Osteocyte (in vitro differentiated cells): Measurements from ENCODE around the gene INAFM2. TPM values are rescaled to one million over a fixed set of nuclear protein-coding genes. Genes with fewer than 3 reads are reported as not detected.

Experiments
- DNase-seq: peaks from one replicate; pipeline ENCODE4 v3.0.0; 2021; ENCODE audit warnings: mixed read lengths; ENCODE audit not compliant: unreplicated experiment; ENCODE audit errors: extremely low spot score
- H3K27ac Mint-ChIP-seq: one replicate; pipeline ENCODE4 v1.8.0; 2021; ENCODE audit warnings: mild to moderate bottlenecking, mixed read lengths; ENCODE audit not compliant: unreplicated experiment
- H3K27me3 Mint-ChIP-seq: one replicate; pipeline ENCODE4 v1.8.0; 2021; ENCODE audit warnings: mixed read lengths; ENCODE audit not compliant: unreplicated experiment
- H3K36me3 Mint-ChIP-seq: one replicate; pipeline ENCODE4 v1.8.0; 2021; ENCODE audit warnings: mixed read lengths; ENCODE audit not compliant: unreplicated experiment
- H3K4me1 Mint-ChIP-seq: one replicate; pipeline ENCODE4 v1.8.0; 2021; ENCODE audit warnings: mixed read lengths; ENCODE audit not compliant: unreplicated experiment
- H3K4me3 Mint-ChIP-seq: one replicate; pipeline ENCODE4 v1.8.0; 2021; ENCODE audit warnings: mild to moderate bottlenecking, moderate library complexity, mixed read lengths; ENCODE audit not compliant: unreplicated experiment
- H3K9me3 Mint-ChIP-seq: one replicate; pipeline ENCODE4 v1.8.0; 2021; ENCODE audit warnings: mixed read lengths; ENCODE audit not compliant: unreplicated experiment
- CTCF ChIP-seq: fragments of 200-600 bp; sonication (generic); IDR thresholded peaks from 2 replicates; pipeline ENCODE4 v1.5.0; 2021; ENCODE audit warnings: antibody characterized with exemption, mild to moderate bottlenecking, moderate library complexity
- total RNA-seq: library from RNA; stranded (reverse); gene quantifications from 2 replicates; pipeline ENCODE4 v1.2.1, GENCODE V29; 2021

The INAFM2 gene
- total RNA-seq, 1 donor from 2014 or later, result 69.0 TPM

DNA sequence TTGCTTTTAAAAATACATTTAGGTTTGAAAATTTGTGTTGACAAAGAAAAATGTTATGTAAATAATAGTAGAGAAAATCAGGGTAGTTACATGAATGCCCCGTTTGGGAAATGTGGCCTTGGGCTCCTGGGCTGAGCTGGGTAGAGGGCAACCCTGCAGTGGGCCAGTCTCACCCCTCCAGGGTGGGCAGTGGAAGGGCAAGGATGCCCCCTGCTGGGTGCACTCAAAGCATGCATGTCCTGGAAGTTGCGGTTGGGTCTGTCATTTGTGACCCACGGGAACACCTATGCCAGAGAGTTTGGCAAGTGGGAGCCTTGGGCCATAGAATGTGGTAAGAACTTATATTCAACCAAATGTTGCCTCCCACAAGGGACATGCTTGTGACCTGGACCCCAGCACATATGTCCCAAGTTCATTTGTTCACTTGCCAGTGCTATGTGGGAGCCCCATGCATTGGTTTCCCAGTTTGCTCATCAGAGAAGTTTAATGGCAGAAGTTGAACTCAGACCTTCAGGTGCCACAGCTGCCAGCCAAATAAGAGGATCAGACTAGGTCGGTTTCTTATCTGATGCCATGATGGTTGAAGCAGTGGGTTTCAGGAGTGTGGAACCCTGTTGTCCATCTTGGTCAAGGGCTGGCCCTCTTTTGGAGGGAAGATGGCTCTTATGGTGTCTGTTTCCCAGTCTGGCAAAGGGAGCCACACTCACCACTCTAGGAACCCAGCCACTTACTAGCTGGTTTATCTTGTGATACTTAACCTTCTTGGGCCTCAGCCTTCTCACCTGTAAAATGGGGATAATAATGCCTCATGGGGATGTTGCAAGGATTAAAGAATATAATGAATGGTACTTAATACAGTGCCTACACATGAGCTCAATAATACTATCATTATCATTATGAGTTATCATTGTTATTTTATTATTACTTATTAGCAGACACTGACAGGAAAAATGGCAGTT, 13.2 kb upstream of the INAFM2 start:
- no peaks in the 10 kb centered on the region for H3K36me3 Mint-ChIP-seq
- TF ChIP-seq CTCF, result peak; percentile 66
- DNase-seq, result no peak
- no peaks in the 10 kb centered on the region for H3K9me3 Mint-ChIP-seq
- peaks cover 14% of the 10 kb centered on the region for H3K4me1 Mint-ChIP-seq
- H3K27ac Mint-ChIP-seq, result no peak overlapping the region
- no peak overlapping the region for H3K4me3 Mint-ChIP-seq
- peaks cover 10% of the 10 kb centered on the region for H3K27me3 Mint-ChIP-seq

GRCh38 chr15:40310993-40311392, 12.5 kb upstream of the INAFM2 start:
- no peak for TF ChIP-seq CTCF
- Mint-ChIP-seq H3K4me1 (peaks cover 14% of the 10 kb centered on the region), H3K4me3 (no peak overlapping the region), H3K36me3 (no peaks in the 10 kb centered on the region), H3K27me3 (peaks cover 10% of the 10 kb centered on the region), H3K27ac (no peak overlapping the region), H3K9me3 (no peaks in the 10 kb centered on the region)
- DNase-seq, result no peak

DNA sequence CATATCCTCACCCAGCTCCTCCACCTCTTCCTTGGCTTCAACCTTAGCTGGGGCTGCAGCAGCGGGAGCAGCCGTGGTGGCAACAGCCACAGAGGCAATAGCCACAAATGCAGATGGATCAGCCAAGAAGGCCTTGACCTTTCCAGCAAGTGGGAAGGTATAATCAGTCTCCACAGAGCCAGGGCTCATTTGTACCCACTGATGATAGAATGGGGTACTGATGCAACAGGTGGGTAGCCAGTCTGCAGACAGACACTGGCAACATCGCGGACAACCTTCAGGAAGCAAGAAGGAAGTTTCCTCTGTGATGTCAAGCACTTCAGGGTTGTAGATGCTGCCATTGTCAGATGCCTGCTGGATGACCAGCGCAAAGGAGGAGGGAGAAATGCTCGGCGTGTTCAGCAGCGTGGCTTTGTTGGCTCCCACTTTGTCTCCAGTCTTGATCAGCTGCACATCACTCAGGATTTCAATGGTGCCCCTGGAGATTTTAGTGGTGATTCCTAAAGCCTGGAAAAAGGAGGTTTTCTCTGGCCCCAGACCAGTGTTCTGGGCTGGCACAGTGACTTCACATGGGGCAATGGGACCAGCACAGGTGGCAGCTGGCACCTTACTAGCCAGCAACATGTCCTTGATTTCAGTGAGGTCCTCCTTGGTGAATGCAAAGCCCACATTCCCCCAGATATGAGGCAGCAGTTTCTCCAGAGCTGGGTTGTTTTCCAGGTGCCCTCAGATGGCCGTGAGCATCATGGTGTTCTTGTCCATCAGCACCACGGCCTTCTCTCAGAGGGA, 10.9 kb upstream of the INAFM2 start:
- no peak for DNase-seq
- Mint-ChIP-seq H3K36me3 (no peaks in the 10 kb centered on the region), H3K27ac (no peak overlapping the region), H3K9me3 (no peaks in the 10 kb centered on the region), H3K4me1 (peaks cover 14% of the 10 kb centered on the region), H3K27me3 (peaks cover 10% of the 10 kb centered on the region), H3K4me3 (no peak overlapping the region)
- TF ChIP-seq CTCF, result no peak

- no peak overlapping the region for H3K4me3 Mint-ChIP-seq
- H3K4me1 Mint-ChIP-seq, result peaks cover 14% of the 10 kb centered on the region
- no peaks in the 10 kb centered on the region for H3K36me3 Mint-ChIP-seq
- no peak for TF ChIP-seq CTCF
- no peak overlapping the region for H3K27ac Mint-ChIP-seq
- no peak for DNase-seq
- H3K9me3 Mint-ChIP-seq, result no peaks in the 10 kb centered on the region
- H3K27me3 Mint-ChIP-seq, result peaks cover 10% of the 10 kb centered on the region
Observed at GRCh38 chr15:40313531-40314398, 9.7 kb upstream of the INAFM2 start.
